Islet precursor cell (in vitro differentiated cells): ENCODE measurements around the gene HMGN1.
"Not testable (repeated sequence)": the region's sequence is repeated elsewhere in the genome, so short reads cannot be mapped to it uniquely, and the experiment has no call there.

Experiments used
- DNase-seq: peaks from one replicate; pipeline ENCODE4 v3.0.0-alpha.2; 2018

HMGN1 gene

GRCh38 chr21:39348355-39349210 lies at the start of gene HMGN1:
Gene HMGN1, minus strand, starts transcription at chr21:39349088. Its CDS starts 171 bp downstream, at chr21:39348917.
- peak; percentile 84 for DNase-seq

- DNase-seq = no peak
Observed at GRCh38 chr21:39397646-39398385, 48.9 kb upstream of the HMGN1 start.

- DNase-seq = no peak
Observed at GRCh38 chr21:39392981-39393380, 44.1 kb upstream of the HMGN1 start.

- DNase-seq = no peak
Observed at GRCh38 chr21:39390212-39390765, 41.4 kb upstream of the HMGN1 start.

DNA sequence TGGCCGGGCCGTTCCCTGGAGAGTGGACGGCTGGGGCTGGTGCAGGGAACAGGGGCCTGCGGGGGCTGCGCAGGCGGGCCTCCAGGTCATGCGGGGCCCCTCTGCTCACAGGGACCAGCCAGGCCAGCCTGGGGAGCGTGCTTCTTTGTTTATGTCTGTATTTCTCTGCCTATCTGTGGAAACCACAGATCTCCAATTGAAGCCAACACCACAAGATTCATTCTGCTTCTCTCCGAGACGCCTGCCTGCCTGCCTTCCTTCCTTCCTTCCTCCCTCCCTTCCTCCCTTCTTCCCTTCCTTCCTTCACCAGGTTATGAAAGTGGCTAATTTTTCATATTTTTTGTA lies 39.9 kb upstream of the HMGN1 start:
- no peak for DNase-seq

GRCh38 chr21:39388038-39388810 lies 39.3 kb upstream of the HMGN1 start:
- DNase-seq = peak; percentile 91

GRCh38 chr21:39387461-39388037 lies 38.7 kb upstream of the HMGN1 start:
- peak; percentile 97 for DNase-seq

DNA sequence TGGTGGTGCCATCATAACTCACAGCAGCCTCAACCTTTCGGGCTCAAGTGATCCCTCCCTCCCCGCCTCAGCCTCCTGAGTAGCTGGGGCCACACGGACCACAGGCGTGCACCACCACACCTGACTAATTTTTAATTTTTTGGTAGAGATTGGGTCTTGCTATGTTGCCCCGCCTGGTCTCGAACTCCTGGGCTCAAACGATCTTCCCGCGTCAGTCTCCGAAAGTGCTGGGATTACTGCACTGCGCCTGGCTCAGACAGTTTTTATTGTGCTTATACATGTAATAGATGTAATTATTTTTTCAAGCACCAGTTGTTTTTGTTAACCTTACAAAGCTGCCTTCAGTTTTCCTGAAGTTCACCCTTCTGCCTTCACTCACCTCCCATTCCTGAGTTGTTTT lies 38.0 kb upstream of the HMGN1 start:
- no peak for DNase-seq

DNA sequence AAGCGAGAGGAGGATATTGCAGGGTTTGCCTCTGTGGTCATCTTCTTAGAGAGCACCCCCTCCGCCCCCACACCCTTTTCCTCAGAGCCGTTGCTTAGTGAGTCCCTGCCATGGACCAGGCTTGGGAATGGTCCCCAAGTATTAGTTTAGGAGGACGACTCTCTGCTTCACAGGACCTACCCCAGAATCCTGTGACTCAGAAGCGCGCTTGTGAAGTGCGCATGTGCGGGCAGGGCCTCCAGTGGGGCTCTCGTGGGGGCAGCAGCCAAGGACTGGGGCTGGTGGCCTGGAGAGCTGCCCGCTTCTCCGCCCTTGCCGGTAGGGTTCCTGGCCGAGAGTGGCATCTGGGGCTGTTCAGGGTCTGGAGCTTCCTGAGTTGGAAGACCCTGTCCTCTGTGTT lies 37.3 kb upstream of the HMGN1 start:
- no peak for DNase-seq

DNA sequence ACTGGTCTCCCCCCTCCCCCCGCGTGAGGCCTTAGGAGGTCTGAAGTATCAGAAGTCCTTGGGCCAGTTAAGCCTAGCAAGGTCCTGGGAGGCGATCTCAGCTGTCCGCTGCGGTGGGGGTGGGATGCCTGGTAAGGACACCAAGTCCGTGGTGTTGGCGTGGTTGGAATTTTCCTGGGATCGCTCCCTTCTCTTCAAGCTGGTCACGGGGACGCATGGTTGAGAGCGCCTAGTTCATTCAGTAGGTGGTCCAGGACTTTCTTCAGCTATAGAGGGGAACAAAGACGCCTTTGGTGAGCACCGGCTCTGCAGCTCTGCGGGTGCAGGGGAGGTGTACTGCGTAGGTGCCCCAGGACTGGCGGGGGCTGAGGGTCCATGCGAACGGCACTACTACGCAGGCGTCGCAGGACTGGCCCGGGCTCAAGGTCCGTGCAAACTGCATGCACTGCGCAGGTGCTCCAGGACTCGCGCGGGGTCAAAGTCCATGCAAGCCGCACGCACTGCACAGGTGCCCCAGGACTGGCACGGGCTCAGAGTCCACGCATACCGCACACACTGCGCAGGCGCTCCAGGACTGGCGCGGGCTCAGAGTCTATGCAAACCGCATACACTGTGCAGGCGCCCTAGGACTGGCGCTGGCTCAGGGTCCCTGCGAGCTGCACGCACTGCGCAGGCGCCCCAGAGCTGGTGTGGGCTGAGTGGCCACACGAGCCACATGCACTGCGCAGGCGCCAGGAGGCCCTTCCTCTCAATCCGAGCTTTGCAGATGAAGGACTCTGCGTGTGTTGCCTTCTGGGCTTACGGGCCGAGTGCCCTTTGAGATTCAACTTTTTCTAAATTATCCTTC lies 36.6 kb upstream of the HMGN1 start:
- peak; percentile 55 for DNase-seq

- no peak for DNase-seq
Observed at GRCh38 chr21:39384674-39385298, 35.9 kb upstream of the HMGN1 start.

GRCh38 chr21:39382096-39382495 lies 33.2 kb upstream of the HMGN1 start:
- DNase-seq = not testable (repeated sequence)

GRCh38 chr21:39381009-39381408 lies 32.1 kb upstream of the HMGN1 start:
- DNase-seq = no peak

GRCh38 chr21:39379986-39380891 lies 31.4 kb upstream of the HMGN1 start:
- peak; percentile 98 for DNase-seq

GRCh38 chr21:39377444-39378050 lies 28.7 kb upstream of the HMGN1 start:
- DNase-seq = no peak

GRCh38 chr21:39375446-39375845 lies 26.6 kb upstream of the HMGN1 start:
- DNase-seq = no peak

GRCh38 chr21:39374046-39374445 lies 25.2 kb upstream of the HMGN1 start:
- DNase-seq = no peak

DNA sequence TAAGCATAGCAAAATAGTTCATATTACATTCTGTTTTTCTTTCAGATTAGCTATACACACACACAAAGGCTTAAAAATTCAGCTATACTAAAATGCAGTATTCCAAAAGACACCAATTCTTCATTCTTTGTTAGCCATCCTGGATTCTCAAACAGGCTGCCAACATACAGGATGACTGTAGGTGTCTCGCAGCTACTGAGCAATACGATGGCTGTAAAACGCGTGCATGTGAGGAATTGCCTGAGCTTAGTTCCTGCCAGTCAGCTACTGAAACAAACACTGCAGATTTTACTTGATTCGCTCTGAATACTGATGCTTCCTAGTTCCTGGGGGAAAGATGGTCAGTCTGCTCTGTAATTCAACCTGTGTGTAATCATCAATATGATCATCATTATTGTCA lies 24.7 kb upstream of the HMGN1 start:
- peak; percentile 67 for DNase-seq

DNA sequence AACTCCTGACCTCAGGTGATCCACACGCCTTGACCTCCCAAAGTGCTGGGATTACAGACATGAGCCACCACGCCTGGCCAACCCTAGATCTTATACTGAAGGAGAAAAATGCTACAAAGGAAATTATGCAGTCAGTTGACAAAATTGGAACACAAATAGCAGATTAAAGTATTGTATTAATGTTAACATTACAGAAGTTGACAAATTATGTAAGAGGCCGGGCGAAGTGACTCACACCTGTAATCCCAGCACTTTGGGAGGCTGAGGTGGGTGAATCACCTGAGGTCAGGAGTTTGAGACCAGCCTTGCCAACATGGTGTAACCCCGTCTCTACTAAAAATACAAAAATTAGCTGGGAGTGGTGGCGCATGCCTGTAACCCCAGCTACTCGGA lies 21.0 kb upstream of the HMGN1 start:
- DNase-seq = not testable (repeated sequence)

- DNase-seq = no peak
Observed at GRCh38 chr21:39367783-39368182, 18.9 kb upstream of the HMGN1 start.
